ENCODE data around the gene MTX2. TPM values are rescaled to one million over a fixed set of nuclear protein-coding genes. Genes with fewer than 3 reads are reported as not detected.

Gene MTX2
- polyA plus RNA-seq, 1 experiment: 47.4 TPM

- no peak for DNase-seq (ENCODE audit: low read depth, low spot score)
- H3K27ac ChIP-seq (ENCODE audit: low read depth, low read length): no peak overlapping the region
- H3K4me3 ChIP-seq (ENCODE audit: low read depth, low read length): no peak overlapping the region
- ChIA-PET CTCF (interaction anchor here (1.5 to 2.2 kb wide), 3 partner anchors 182 to 282 kb away, joined by 4 to 6 read pairs (median 5); no protein-coding TSS in a partner anchor), POLR2A (no interaction called here)
- no peak for TF ChIP-seq CTCF (IDR thresholded peaks at IDR 0.05; ENCODE audit: low read depth, low read length)
- no peaks in the 10 kb centered on the region for H3K9me3 ChIP-seq (ENCODE audit: control insufficient read depth, insufficient read depth, low read length)
- peaks cover under 1% of the 10 kb centered on the region for H3K27me3 ChIP-seq (ENCODE audit: control insufficient read depth, insufficient read depth, low read length)
Observed at GRCh38 chr2:176272870-176273459, 3.7 kb downstream of the MTX2 start.

- ChIA-PET CTCF (interaction anchor here (0.7 to 1.1 kb wide), 2 partner anchors 22 to 373 kb away, joined by 3 read pairs; no protein-coding TSS in a partner anchor), POLR2A (no interaction called here)
- H3K27me3 ChIP-seq (ENCODE audit: control insufficient read depth, insufficient read depth, low read length): no peaks in the 10 kb centered on the region
Observed at GRCh38 chr2:176278927-176279326, 9.7 kb downstream of the MTX2 start.

GRCh38 chr2:176280156-176280555, 10.9 kb downstream of the MTX2 start:
- CTCF ChIA-PET: no interaction called here
- Histone ChIP-seq H3K4me3 (ENCODE audit: low read depth, low read length) (no peak overlapping the region), H3K27me3 (ENCODE audit: control insufficient read depth, insufficient read depth, low read length) (no peaks in the 10 kb centered on the region), H3K9me3 (ENCODE audit: control insufficient read depth, insufficient read depth, low read length) (no peaks in the 10 kb centered on the region), H3K27ac (ENCODE audit: low read depth, low read length) (no peak overlapping the region)
- POLR2A ChIA-PET: no interaction called here
- TF ChIP-seq CTCF (IDR thresholded peaks at IDR 0.05; ENCODE audit: low read depth, low read length): no peak
- DNase-seq (ENCODE audit: low read depth, low spot score): no peak

More at GRCh38 chr2:176278927-176279326, 9.7 kb downstream of the MTX2 start:
- H3K4me3 ChIP-seq (ENCODE audit: low read depth, low read length): no peak overlapping the region
- no peak overlapping the region for H3K27ac ChIP-seq (ENCODE audit: low read depth, low read length)
- no peak for TF ChIP-seq CTCF (IDR thresholded peaks at IDR 0.05; ENCODE audit: low read depth, low read length)
- no peaks in the 10 kb centered on the region for H3K9me3 ChIP-seq (ENCODE audit: control insufficient read depth, insufficient read depth, low read length)
- DNase-seq (ENCODE audit: low read depth, low spot score): no peak

- Histone ChIP-seq H3K27me3 (ENCODE audit: control insufficient read depth, insufficient read depth, low read length) (no peaks in the 10 kb centered on the region), H3K4me3 (ENCODE audit: low read depth, low read length) (no peak overlapping the region), H3K9me3 (ENCODE audit: control insufficient read depth, insufficient read depth, low read length) (no peaks in the 10 kb centered on the region), H3K27ac (ENCODE audit: low read depth, low read length) (no peak overlapping the region)
- TF ChIP-seq CTCF (IDR thresholded peaks at IDR 0.05; ENCODE audit: low read depth, low read length): no peak
- ChIA-PET CTCF (interaction anchor here (1.4 kb wide), 1 partner anchor 174 kb away, joined by 4 read pairs; no protein-coding TSS in a partner anchor), POLR2A (no interaction called here)
- DNase-seq (ENCODE audit: low read depth, low spot score): no peak
Observed at GRCh38 chr2:176280867-176281658, 11.8 kb downstream of the MTX2 start.
